ENCODE results near the gene HPCAL1. TPM values are rescaled to one million over a fixed set of nuclear protein-coding genes. Genes with fewer than 3 reads are reported as not detected.

HPCAL1 gene
- total RNA-seq, 2 experiments from 2014 or later: 9.2 to 9.7 TPM

DNA sequence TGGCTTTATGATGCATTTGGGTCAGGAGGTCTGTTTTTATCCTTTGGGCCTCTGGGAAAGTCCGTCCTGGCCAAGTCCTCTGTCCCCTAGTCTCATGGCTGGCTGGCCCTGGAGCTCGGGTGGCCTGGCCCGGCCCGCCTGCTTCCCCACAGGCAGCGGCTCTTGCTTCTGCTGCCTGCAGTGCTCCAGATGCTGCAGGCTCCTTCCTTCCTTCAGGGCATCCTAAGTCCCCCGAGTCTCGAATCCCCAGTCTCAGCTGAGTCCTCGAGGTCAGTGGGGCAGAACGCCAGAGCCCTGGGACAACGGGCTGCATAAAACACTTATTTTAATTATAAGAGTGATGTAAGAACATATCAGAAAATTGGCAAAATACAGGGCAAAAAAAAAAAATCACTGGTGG is 71.2 kb downstream of the HPCAL1 start:
- no peaks in the 10 kb centered on the region for H3K9me3 ChIP-seq (ENCODE audit: low read length)
- no peak overlapping the region for H3K4me3 ChIP-seq (ENCODE audit: low read depth, low read length, poor library complexity, severe bottlenecking)
- DNase-seq (ENCODE audit: low spot score): no peak
- CTCF ChIA-PET (ENCODE audit: unreplicated experiment): no interaction called here
- H3K36me3 ChIP-seq (ENCODE audit: insufficient read depth, low read length): no peaks in the 10 kb centered on the region
- intact Hi-C loops (cut with micrococcal nuclease; ENCODE audit: unreplicated experiment): no loop called here
- H3K4me1 ChIP-seq (ENCODE audit: insufficient read depth, low read length, poor library complexity, severe bottlenecking): peaks cover 49% of the 10 kb centered on the region
- no peak overlapping the region for H3K27ac ChIP-seq (ENCODE audit: low read depth, low read length, poor library complexity, severe bottlenecking)
- H2AFZ ChIP-seq (ENCODE audit: low read length): no peak overlapping the region
- H3K9me2 ChIP-seq (ENCODE audit: insufficient read depth, low read length): no peaks in the 10 kb centered on the region
- no peak overlapping the region for H3K4me2 ChIP-seq (ENCODE audit: low read length)
- TF ChIP-seq, protein P1, sequence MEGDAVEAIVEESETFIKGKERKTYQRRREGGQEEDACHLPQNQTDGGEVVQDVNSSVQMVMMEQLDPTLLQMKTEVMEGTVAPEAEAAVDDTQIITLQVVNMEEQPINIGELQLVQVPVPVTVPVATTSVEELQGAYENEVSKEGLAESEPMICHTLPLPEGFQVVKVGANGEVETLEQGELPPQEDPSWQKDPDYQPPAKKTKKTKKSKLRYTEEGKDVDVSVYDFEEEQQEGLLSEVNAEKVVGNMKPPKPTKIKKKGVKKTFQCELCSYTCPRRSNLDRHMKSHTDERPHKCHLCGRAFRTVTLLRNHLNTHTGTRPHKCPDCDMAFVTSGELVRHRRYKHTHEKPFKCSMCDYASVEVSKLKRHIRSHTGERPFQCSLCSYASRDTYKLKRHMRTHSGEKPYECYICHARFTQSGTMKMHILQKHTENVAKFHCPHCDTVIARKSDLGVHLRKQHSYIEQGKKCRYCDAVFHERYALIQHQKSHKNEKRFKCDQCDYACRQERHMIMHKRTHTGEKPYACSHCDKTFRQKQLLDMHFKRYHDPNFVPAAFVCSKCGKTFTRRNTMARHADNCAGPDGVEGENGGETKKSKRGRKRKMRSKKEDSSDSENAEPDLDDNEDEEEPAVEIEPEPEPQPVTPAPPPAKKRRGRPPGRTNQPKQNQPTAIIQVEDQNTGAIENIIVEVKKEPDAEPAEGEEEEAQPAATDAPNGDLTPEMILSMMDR (conservative IDR thresholded peaks at IDR 0.05; ENCODE audit: low read length): no peak
- no peak for TF ChIP-seq EZH2phosphoT487 (IDR thresholded peaks at IDR 0.05; ENCODE audit: borderline replicate concordance, low read depth, low read length)
- no peaks in the 10 kb centered on the region for H3K79me2 ChIP-seq (ENCODE audit: insufficient read depth, low read depth, low read length)
- POLR2A ChIA-PET: no interaction called here
- no TSS peak for BruUV-seq (replicated peaks)
- no peaks in the 10 kb centered on the region for H4K20me1 ChIP-seq (ENCODE audit: insufficient read depth, low read length)

DNA sequence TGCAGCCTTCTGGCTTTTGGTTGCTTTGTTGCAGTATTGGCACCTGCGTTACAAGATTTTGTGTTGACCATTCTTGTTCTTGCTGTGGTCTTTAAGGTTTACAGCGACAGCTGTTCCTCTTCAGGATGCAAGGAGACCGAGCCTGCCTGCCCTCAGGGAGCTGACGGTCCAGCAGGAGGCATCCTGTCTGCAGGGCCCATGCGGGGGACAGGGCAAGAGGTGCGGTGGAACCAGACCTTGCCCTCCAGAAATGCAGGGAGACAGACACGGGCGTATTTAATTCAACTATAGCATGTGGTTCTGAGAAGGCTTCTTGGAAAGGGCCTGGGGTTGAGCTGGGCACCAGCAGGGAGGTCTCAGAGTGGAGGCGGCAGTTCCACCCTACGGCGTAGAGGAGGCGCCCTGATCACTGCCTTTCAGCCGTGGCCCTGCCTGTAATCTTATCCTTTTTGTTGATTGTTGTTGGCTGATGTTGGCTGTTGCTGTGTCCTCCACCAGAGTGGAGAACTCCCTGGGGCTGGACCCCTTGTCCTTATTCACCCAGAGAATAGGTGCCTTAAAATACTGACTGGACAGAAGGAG is 71.7 kb downstream of the HPCAL1 start:
- no peaks in the 10 kb centered on the region for H3K9me3 ChIP-seq (ENCODE audit: low read length)
- peaks cover 54% of the 10 kb centered on the region for H3K4me1 ChIP-seq (ENCODE audit: insufficient read depth, low read length, poor library complexity, severe bottlenecking)
- ChIA-PET POLR2A (no interaction called here), CTCF (ENCODE audit: unreplicated experiment) (interaction anchor here (2.2 kb wide), 1 partner anchor 34 kb away, joined by 10 read pairs; no protein-coding TSS in a partner anchor)
- no peak overlapping the region for H2AFZ ChIP-seq (ENCODE audit: low read length)
- H3K4me2 ChIP-seq (ENCODE audit: low read length): no peak overlapping the region
- no peak for TF ChIP-seq EZH2phosphoT487 (IDR thresholded peaks at IDR 0.05; ENCODE audit: borderline replicate concordance, low read depth, low read length)
- TF ChIP-seq, protein P1 (conservative IDR thresholded peaks at IDR 0.05; ENCODE audit: low read length): no peak
- H4K20me1 ChIP-seq (ENCODE audit: insufficient read depth, low read length): no peaks in the 10 kb centered on the region
- intact Hi-C loops (cut with micrococcal nuclease; ENCODE audit: unreplicated experiment): no loop called here
- no peaks in the 10 kb centered on the region for H3K9me2 ChIP-seq (ENCODE audit: insufficient read depth, low read length)
- DNase-seq (ENCODE audit: low spot score): no peak
- H3K27ac ChIP-seq (ENCODE audit: low read depth, low read length, poor library complexity, severe bottlenecking): no peak overlapping the region
- H3K79me2 ChIP-seq (ENCODE audit: insufficient read depth, low read depth, low read length): no peaks in the 10 kb centered on the region
- H3K36me3 ChIP-seq (ENCODE audit: insufficient read depth, low read length): no peaks in the 10 kb centered on the region
- no TSS peak for BruUV-seq (replicated peaks)
- no peak overlapping the region for H3K4me3 ChIP-seq (ENCODE audit: low read depth, low read length, poor library complexity, severe bottlenecking)

DNA sequence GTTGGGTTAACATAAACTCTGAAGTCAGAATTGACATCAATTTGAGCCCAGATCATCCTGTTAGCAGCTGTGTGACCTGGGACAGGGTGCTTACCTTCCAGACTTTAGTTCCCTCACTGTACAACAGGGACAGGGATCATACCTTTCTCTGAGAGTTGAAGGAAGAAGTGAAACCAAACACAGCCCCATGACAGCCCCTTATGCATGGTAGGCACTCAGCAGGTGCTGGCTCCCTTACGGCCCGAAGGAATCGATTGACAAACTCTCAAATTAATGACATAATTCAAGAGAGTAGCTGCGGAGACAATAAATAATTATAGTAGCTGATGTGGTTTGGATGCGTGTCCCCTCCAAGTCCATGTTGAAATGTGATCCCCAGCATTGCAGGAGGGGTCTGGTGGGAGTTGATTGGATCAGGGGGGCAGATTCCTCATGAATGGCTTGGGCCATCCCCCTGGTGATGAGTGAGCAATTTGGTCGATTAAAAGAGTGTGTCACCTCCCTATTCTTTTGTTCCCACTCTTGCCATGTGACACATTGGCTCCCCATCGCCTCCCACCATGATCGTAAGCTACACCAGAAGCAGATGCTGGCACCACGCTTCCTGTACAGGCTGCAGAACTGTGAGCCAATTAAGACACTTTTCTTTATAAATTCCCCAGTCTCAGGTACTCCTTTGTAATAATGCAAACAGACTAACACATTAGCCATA is 73.0 kb downstream of the HPCAL1 start:
- Histone ChIP-seq H3K9me2 (ENCODE audit: insufficient read depth, low read length) (no peaks in the 10 kb centered on the region), H3K36me3 (ENCODE audit: insufficient read depth, low read length) (no peaks in the 10 kb centered on the region), H3K9me3 (ENCODE audit: low read length) (no peaks in the 10 kb centered on the region), H4K20me1 (ENCODE audit: insufficient read depth, low read length) (no peaks in the 10 kb centered on the region), H3K4me2 (ENCODE audit: low read length) (peak overlapping the region; percentile 64), H3K79me2 (ENCODE audit: insufficient read depth, low read depth, low read length) (no peaks in the 10 kb centered on the region), H2AFZ (ENCODE audit: low read length) (no peak overlapping the region), H3K4me3 (ENCODE audit: low read depth, low read length, poor library complexity, severe bottlenecking) (peak overlapping the region; percentile 25), H3K27ac (ENCODE audit: low read depth, low read length, poor library complexity, severe bottlenecking) (peak overlapping the region; percentile 5), H3K4me1 (ENCODE audit: insufficient read depth, low read length, poor library complexity, severe bottlenecking) (peaks cover 60% of the 10 kb centered on the region)
- ChIA-PET CTCF (ENCODE audit: unreplicated experiment) (interaction anchor here (2.2 kb wide), 1 partner anchor 33 kb away, joined by 10 read pairs; no protein-coding TSS in a partner anchor), POLR2A (interaction anchor here (1.3 kb wide), 1 partner anchor 69 kb away, joined by 4 read pairs; no protein-coding TSS in a partner anchor)
- intact Hi-C loops (cut with micrococcal nuclease; ENCODE audit: unreplicated experiment): loop anchor here (5.0 kb wide), 1 partner anchor 72 kb away; the partner anchor contains the start of gene ODC1
- no peak for TF ChIP-seq EZH2phosphoT487 (IDR thresholded peaks at IDR 0.05; ENCODE audit: borderline replicate concordance, low read depth, low read length)
- TF ChIP-seq, protein P1 (conservative IDR thresholded peaks at IDR 0.05; ENCODE audit: low read length): no peak
- BruUV-seq (replicated peaks): no TSS peak
- peak; percentile 76 for DNase-seq (ENCODE audit: low spot score)

All from OCI-LY7 (cell line).